ENCODE measurements around the gene IL1A.

IL1A gene

DNA sequence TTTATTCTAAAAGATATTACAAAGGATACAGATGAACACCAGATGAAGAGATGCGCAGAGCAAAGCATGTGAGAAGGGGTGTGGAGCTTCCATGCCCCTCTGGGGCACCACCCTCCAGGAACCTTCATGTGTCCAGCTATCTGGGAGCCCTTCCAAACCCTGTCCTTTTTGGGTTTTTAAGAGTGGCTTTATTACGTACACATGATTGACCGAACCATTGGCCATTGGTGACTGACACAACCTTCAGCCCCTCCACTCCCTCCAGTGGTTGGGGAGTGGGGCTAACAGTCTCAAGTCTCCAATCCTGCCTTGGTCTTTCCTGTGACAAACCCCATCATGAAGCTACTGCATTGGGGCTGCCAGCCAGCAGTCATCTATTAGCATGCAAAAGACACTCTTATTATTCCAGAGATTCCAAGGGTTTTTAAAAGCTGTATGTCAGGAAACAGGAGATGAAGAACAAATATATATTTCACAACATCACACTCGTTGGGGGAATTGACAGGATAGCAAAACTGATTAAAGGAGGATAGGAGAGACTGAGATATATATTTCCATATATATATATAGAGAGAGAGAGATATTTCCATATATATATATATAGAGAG lies 32.9 kb upstream of the IL1A start:
- DNase-seq: no peak

DNA sequence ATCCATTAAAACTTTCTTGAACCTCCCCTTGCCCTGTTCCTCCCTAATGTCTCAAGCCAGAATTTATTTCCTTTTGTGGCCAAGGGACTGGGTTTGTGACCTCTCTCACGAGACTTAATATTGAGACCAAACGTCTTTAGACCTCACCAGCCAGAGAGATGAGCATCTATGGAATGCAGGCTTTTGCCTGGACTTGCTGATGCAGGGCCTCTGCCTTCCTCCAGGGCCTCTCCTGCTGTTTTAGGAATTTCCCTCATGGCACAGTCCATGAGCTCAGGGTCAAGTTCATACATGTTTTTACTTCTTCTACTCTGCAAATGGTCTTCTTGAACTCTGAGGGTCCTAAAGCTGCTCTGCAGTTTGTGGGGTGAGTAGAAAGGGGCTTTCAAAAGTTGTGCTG lies 30.0 kb upstream of the IL1A start:
- DNase-seq: no peak

DNA sequence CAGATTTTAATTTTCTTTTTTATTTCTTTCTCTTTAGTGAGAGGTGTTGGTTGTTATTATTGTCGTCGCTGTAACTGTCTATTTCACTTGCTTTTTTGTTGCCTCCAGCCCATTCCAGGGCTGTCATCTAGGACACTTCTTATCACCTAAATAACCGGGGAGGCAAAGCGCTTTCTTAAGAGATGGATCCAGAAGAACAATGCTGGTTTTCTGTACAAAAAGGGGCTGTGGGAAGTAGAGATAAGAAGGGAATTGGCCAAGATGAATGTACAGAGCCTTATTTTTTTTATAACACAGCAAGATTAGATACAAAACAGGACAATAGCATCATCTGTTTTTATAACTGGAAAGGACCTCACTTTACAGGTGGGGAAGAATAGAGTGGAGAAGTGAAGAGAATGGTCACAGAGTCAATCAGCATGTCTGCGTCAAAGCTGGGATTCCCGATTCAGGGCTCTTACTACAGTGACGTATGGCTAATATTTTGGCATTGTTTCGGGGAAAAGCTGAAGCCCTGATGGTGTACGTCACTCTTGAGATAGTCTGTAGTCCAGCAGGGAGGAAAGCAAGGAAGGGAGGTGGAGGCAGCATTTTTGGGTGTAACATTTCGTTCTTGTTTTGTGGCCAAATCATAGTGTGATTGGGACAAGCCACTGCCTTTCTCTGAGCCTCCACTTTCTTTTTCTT lies 29.1 kb upstream of the IL1A start:
- no peak for DNase-seq

GRCh38 chr2:112812318-112813267 lies 28.3 kb upstream of the IL1A start:
- no peak for DNase-seq

DNA sequence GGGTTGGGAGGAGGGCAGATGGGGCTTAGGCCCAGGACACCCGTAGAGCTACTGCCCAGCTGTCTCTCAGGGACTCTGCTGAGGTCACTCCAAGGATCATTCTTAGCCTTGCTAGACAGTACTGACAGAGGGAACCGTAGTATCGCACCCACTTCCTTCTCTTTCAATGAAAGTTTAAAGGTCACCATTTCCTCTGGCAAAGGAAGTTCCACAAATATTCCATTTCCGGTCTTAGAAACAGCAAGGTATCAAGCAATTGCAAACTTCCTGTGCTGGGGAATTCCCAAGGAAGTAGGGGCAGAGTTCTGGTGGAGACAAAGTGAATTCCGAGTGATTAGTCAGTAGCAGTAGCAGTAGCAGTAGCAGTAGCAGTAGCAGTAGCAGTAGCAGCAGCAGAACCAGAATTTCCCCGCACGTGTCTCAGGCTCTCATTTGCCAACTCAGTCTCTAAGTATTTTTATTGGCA lies 27.6 kb upstream of the IL1A start:
- no peak for DNase-seq

DNA sequence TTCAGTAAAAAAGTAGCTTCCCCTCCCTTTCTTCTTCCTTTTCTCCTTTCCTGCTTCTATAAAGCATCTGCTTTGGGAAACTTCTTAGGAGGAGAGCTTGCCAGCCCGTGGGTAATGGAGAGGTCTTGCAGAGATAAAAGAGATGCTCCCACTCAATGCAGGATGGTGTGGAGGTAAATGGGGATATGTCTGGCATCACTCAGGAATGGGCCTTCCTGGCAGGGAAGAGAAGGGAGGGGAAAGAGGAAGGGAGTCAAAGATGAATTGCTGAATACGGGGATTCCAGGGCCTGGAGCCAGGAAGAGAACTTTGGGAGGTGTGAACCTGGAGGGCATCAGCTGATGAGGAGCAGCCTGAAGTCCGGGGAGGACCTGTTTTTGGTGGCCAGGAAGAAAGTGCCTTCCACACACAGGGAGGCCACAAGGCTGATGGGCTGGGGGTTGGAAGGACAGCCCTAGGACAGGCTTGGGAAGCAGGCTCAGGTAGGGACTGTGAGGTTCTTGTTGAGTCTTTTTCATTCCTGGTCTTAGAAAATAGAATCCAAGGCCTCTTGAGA lies 27.1 kb upstream of the IL1A start:
- no peak for DNase-seq

GRCh38 chr2:112809112-112809511 lies 24.8 kb upstream of the IL1A start:
- no peak for DNase-seq

GRCh38 chr2:112807233-112807807 lies 23.0 kb upstream of the IL1A start:
- DNase-seq: no peak

GRCh38 chr2:112805542-112805941 lies 21.2 kb upstream of the IL1A start:
- no peak for DNase-seq

DNA sequence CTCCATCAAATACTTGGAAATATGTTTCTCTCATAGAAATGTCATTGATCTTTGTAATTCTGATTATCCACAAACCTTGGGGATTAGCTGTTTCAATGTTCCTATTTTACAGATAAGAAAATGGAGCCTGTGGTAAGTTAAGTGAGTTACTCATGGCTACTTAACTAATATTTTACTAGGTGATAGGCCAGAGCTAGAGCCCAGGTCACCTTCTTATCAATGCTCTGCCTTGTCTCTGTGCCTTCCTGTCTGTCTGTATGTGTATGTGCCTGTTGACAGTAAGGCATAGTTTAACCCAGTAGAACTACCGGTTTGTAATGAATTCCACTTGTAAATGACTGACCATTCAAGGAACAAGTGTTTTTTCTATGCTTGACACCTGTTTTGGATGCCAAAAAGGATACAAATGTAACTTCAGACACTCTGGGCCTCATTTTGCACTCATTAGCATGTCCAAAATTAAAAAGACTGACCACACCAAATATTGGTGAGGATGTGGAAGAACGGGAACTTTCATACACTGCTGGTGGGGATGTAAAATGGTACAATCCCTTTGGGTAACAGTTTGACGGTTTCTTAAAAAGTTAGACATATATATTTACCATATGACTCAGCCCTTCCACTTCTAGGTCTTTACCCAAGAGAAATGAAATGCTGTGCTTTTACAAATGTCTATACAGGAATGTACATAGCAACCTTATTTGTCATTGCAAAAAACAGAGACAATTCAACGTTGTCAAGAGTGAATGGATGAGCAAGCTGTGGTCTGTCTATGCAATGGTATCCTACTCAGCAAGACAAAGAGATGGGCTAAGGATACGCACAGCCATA lies 19.6 kb upstream of the IL1A start:
- DNase-seq: no peak

DNA sequence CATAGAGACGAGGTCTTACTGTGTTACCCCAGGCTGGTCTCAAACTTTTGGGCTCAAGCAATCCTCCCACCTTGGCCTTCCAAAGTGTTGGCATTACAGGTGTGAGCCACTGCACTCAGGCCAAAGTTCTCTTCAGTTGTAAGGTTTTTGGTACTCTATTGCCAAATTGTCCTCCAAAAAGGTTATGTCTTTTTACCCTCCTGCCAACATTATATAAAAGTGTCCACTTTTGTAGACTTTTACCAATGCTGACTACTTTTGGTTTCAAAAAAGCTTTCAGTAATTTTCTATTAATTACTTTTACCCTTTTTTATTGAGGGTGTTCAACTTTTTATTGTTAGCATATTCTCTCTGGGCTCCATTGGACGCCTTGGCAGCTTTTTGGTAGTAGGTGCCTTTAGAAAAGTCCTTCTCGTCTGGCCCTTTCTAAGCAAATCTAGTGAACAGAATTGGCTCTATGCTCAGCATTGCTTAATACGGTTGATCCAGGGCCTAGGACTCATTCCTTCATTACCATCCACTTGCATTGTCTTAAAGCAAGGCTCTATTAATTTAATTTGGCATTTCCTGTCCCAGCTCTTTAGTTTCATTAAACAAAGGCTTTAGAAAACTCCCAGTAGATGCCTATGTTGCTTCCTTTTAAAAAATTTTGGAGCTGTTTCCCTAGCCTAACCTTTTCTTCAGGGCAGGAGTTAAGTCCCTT lies 16.7 kb upstream of the IL1A start:
- DNase-seq: no peak

DNA sequence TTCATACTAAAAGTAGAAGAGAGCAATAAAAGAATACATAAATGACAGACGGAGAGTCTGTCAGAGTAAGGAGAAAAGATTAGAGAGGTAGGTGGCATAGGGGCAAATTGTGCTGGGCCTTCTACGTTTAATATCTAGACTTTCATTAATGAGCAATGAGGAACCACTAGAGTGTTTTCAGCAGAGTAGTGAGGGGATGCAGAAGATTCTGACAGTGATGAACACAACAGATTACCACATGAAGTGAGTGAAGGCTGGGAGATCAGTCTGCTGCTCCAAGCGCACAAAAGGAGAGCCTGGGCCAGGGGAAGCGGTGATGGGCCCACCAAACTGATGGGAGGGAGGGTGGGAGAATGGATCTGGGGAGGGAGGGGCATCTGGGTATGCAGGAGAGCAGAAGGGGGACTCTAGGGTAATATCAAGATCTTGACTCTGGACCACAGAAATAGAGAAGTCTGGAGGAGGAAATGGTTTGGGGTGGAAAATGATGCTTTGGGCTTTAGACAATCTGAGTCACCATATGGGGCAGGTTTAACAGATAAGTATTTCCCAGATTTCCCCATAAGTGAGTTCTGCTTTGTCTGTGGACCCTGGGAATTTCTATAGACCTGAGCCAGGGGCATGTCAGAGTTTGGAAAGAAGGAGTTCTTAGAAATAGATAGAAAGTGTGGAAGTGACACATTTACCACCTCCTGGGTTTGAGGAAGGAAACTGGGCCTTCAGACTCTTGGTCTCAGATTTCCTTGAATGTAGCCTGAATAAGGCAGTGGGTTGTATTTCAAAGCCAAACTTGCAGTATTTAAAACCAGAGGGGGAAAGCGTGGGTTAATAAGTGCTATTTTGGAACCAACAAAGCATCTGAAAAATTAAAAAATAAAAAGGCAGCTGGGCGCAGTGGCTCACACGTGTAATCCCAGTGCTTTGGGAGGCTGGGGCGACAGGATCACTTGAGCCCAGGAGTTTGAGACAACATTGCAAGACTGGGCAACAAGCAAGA lies 15.0 kb upstream of the IL1A start:
- no peak for DNase-seq

- no peak for DNase-seq
Observed at GRCh38 chr2:112796486-112796885, 12.2 kb upstream of the IL1A start.

GRCh38 chr2:112795774-112796173 lies 11.5 kb upstream of the IL1A start:
- DNase-seq: no peak

DNA sequence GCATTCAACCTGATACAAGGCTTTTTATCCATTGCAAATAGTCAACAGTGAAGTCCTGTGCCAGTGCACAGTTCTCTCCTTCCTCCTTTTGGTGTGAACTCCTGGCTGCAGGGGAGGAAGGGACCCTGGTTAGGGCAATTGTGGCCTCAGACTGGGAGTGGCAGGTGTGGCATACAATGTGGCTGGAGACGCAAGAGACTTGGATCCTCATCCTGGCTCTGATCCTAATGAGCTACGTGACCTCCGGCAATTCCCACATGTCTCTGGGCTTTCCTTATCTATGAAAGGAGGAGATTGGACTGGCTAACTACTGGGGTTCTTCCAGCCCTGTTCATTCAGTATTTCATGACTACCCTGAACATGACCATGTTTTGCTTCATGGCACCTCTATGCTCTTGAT lies 10.5 kb upstream of the IL1A start:
- DNase-seq: no peak

GRCh38 chr2:112794131-112794733 lies 9.9 kb upstream of the IL1A start:
- DNase-seq: no peak

DNA sequence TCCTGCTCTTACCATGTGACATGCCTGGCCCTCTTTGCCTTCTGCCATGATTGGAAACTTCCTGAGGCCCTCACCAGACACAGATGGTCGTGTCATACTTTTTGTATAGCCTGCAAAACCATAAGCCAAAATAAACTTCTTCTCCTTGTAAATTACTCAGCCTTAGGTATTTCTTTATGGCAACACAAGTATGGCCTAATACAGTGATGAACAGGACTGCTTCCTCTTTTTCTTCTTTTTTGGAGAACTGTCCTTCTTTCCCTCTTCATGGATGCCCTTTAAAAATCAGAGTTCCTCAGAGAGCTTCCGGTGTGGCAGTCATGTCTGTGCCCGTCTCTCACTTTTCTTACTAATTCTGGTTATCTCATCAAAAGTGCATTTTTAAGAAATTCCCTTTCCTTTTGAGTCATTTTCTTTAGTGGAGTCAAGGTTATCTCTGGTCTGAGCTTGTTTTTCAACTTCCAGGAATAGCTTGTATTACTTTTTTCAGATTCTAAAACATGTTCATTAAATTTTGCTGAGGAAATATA lies 9.2 kb upstream of the IL1A start:
- no peak for DNase-seq

- DNase-seq: no peak
Observed at GRCh38 chr2:112792419-112792818, 8.1 kb upstream of the IL1A start.

GRCh38 chr2:112791693-112792230 lies 7.5 kb upstream of the IL1A start:
- DNase-seq: no peak

Data from NCI-H2107 (cell line).